HG03039 (cell line): ENCODE results near the gene ZNF581.

Source experiments
- ATAC-seq: cut with Tn5 transposase; IDR thresholded peaks from one replicate; pipeline ENCODE4 v1.9.1; 2021; ENCODE audit warnings: mild to moderate bottlenecking, moderate library complexity; ENCODE audit not compliant: unreplicated experiment

ZNF581 gene

GRCh38 chr19:55647732-55648584 is 4.5 kb downstream of the ZNF581 start, which contains the start of gene CCDC106:
Gene CCDC106 (plus strand): TSS chr19:55648212. CDS start chr19:55649047, 835 bp downstream.
- ATAC-seq = no peak

GRCh38 chr19:55648585-55649267 is 5.3 kb downstream of the ZNF581 start:
- ATAC-seq = no peak

GRCh38 chr19:55649268-55650125 is 6.0 kb downstream of the ZNF581 start:
- no peak for ATAC-seq

DNA sequence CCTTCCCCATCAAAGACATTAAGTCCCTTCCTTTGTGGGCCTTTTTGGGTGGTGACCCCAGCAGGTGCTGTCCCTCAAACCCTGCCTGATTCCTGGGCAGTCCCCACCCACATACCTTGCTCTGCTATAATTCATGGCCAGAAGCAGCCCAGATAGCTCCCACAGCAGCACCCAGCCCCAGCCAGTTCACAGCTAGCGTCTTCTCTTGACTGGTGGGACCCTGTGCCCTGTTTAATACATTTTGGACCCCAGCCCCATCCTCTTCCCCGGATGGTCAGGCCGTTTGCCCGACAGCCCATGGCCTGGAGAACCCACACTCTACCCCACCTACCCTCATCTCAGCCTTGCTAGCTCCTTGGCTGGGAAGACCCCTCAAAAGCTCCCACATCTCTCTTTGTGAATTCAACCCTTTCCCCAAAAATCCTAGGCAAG is 6.7 kb downstream of the ZNF581 start:
- ATAC-seq = no peak

DNA sequence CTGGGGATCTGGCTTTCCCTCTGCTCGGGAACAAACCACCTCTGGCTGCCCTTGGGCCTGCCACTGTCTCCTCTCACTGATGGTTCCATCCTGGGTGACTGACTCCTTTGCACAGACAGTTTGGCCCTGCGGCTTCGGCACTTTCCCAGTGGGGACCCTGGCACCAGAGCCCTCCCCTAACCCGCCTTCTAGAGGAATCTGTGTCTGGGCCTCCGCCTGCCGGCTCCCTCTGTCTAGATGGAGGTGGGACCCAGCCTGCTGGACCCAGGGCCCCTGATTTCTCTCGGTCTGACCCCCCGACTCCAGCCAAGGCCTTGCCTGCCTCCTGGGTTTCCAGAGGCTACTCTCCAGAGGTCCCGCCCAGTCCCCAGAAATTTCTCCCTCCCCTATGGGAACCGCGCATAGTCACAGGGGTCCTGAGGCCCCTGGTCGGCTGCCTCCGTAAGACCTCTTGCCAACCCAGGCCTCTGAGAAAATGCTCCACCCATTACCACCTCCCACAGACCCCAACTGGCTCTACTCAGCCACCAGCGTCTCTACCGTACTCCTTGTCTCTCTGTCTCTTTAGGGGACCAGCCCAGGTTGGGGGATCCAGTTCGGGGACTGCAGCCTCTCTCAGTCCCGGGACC is 7.3 kb downstream of the ZNF581 start:
- ATAC-seq = no peak

DNA sequence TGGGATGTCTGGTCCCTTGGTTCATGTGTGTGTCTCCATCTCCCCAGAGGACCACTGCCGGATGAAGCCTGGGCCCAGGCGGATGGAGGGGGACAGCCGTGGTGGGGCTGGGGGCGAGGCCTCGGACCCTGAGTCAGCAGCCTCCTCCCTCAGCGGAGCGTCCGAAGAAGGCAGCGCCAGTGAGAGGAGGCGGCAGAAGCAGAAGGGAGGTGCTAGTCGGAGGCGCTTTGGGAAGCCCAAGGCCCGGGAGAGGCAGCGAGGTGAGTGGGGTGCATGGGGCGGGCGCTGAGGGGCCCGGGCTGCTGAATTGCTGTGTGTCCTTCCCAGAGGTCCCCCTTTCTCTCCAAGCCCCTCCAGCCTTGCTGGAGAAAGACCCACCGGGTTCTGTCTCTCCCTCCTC is 7.8 kb downstream of the ZNF581 start:
- ATAC-seq = no peak

DNA sequence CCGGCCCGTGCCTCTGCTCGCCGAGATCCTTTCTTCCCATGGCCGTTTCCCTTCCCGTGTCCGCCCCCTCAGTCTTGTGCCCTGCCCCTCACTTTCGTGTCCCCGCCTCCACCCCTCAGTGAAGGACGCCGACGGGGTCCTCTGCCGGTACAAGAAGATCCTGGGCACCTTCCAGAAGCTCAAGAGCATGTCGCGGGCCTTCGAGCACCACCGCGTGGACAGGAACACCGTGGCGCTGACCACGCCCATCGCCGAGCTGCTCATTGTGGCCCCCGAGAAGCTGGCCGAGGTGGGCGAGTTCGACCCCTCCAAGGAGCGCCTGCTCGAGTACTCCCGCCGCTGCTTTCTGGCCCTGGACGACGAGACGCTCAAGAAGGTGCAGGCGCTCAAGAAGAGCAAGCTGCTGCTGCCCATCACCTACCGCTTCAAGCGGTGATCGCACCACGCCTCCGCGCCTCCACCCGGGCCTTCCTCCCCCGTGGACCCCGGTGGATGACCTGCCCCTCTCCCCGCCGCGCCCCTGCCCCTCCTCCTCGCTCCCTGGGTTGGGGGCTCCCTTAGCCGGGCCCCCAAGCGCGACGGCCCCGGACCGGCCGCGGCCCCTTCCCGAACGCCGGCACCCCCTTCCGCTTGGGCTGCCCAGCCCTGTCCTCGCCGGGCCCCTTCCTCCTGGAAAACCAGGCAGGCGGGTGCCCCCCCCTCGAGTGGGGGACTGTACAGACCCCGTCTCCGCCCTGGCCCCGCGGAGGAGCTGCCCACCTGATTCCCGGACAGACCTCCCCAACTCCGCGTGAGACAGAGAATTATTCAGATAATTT is 9.1 kb downstream of the ZNF581 start:
- no peak for ATAC-seq

GRCh38 chr19:55653651-55654322 is 10.3 kb downstream of the ZNF581 start:
- ATAC-seq = peak; percentile 36

DNA sequence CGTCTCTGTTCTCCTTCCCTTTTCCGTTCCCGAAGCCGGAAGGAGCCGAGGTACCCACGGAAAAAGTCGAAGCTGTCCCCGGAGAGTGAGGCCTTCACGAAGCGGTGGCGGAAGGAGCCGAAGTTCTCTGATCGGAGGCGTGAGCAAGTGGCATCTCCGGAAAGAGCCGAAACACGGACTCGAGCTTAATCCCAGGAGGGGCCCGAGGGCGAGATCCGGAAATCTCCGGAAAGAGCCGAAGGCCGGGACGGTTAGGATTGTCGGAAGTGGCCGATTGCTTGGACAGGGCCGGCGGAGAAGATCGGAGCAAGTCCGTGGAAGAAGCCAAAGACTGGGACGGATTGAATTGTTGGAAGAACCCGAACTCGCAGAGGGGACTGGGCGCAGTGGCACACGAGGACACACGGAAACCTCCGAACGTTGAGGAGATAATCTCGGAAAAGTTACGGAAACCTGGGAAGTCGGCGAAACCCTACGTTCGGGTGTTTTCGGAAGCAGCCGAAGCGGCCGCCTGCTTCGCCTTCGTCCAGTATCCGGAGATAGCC is 10.9 kb downstream of the ZNF581 start:
- ATAC-seq = peak; percentile 44

DNA sequence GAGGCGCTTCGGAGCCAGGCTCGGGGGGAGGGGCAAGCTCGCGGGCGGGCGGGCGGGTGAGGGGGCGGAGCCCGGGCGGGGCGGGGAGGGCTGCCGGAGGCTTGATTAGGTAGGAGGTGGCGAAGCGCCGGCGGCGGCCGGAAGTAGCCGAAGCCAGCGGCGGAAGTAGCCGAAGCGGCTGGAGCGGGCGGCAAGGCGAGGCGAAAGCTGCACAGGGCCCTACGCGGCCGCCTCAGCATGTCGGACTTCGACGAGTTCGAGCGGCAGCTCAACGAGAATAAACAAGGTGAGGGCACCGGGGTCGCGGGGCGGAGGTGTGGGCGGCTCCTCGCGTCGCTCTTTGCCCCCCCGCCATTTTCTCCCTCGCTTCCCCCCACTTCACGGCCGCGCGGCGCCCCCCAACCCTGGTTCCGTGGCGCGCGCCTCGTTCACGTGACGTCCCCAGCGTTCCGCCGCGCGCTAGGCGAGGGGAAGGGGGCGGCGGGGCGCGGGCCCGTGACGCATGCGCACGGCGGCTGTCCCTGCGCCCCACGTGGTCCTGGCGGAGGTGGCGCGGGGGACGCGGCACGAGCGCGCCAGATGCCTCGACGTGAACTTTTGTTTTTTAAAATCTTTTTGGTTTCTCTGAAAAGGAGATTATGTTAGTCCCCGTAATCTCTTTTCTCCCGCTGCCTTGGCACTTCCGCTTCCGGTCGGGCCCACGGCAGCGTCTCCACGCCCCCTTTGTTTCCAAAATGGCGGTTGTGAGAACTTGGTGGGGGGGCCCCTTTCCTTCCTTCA is 11.6 kb downstream of the ZNF581 start, which contains the start of gene U2AF2:
TSS of gene U2AF2 (plus strand) at position 168 of the 780 bp plus-strand sequence. CDS start at position 238, 70 bp downstream.
- peak; percentile 27 for ATAC-seq

GRCh38 chr19:55655648-55656040 is 12.2 kb downstream of the ZNF581 start:
- no peak for ATAC-seq

- no peak for ATAC-seq
Observed at GRCh38 chr19:55656552-55656951, 13.1 kb downstream of the ZNF581 start.

- ATAC-seq = no peak
Observed at GRCh38 chr19:55656988-55657747, 13.7 kb downstream of the ZNF581 start.

GRCh38 chr19:55658846-55659459 is 15.5 kb downstream of the ZNF581 start:
- ATAC-seq = no peak

GRCh38 chr19:55659822-55660221 is 16.4 kb downstream of the ZNF581 start:
- no peak for ATAC-seq

GRCh38 chr19:55660404-55660803 is 17.0 kb downstream of the ZNF581 start:
- no peak for ATAC-seq

DNA sequence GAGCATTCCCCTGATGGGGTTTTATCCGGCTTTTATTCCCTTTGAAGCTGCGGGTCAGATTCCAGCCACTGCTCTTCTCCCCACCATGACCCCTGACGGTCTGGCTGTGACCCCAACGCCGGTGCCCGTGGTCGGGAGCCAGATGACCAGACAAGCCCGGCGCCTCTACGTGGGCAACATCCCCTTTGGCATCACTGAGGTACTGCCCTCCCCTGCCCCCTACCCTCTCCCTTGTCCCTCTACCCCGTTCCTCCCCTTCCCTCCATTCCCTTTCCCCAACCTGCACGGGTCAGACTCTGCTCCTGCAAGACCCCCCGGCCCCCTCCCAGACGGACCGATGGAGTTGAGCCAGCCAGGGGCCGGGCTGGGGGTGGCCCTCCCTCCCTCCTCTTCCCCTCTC is 17.5 kb downstream of the ZNF581 start:
- ATAC-seq = no peak
